ENCODE measurements around the gene KSR2. TPM values are rescaled to one million over a fixed set of nuclear protein-coding genes. Genes with fewer than 3 reads are reported as not detected.

Gene KSR2
- total and polyA plus RNA-seq, 2 of the 13 experiments (the other 11 are each of a cell fraction or from before 2014, with no cell fraction given) = 0.02 TPM; not detected in 1

DNA sequence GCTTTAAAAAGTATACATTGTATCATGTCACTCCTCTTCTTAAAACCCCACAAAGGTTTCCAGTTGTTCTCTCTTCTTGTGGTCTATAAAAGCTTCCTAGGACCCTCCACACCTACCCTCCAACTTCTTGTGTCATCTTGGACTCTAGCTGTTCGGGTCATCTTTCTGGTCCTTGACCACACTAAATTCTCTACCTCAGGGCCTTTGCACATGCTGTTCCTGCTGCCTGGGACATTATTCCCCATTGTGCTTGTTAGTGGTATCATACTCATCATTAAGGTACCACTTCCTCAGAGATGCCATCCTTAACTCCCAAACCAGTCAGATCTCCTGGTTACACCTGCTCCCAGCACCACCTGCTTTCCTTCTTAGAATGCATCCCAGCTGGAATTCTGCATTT lies 294.0 kb downstream of the KSR2 start:
- no peak overlapping the region for H3K4me3 ChIP-seq (replicated peaks in 1 of 3; ENCODE audit: insufficient read depth in 1 of 3, low read depth in 2 of 3, low read length in 3 of 3)
- CTCF ChIA-PET (ENCODE audit: low intra/inter-chr PET ratio, low total read pairs) = no interaction called here
- H3K4me1 ChIP-seq (ENCODE audit: insufficient read depth, low read length) = no peaks in the 10 kb centered on the region
- intact Hi-C loops (cut with micrococcal nuclease; ENCODE audit: unreplicated experiment) = loop anchor here (10.0 kb wide), 1 partner anchor 440 kb away; no protein-coding TSS in a partner anchor
- WGBS (ENCODE audit: low lambda C conversion rate) = 0% methylated on average over 1 of the region's 1 CpG
- no peak overlapping the region for H3K9ac ChIP-seq (ENCODE audit: insufficient read depth, low read depth, low read length)
- H2AFZ ChIP-seq (ENCODE audit: low read length) = no peak overlapping the region
- no peak for ATAC-seq
- no peak for DNase-seq (ENCODE audit: low spot score)
- no peak for FAIRE-seq
- no peak overlapping the region for H3K4me2 ChIP-seq (ENCODE audit: low read depth, low read length)
- POLR2A ChIA-PET = no interaction called here
- H4K20me1 ChIP-seq (ENCODE audit: insufficient read depth, low read length) = no peaks in the 10 kb centered on the region
- no peaks in the 10 kb centered on the region for H3K36me3 ChIP-seq (replicated peaks in 1 of 2; ENCODE audit: control insufficient read depth in 1 of 2, insufficient read depth in 2 of 2, low read length in 2 of 2)
- in situ Hi-C loops (cut with HindIII; ENCODE audit: extremely low pct_ligation_motif_present, low pct_unique_long_range_greater_than_20kb) = loop anchor here (10.0 kb wide), 1 partner anchor 310 kb away; the partner anchor contains the start of gene NOS1
- no peaks in the 10 kb centered on the region for H3K79me2 ChIP-seq (ENCODE audit: insufficient read depth, low read length)
- H3K27ac ChIP-seq (ENCODE audit: extremely low read length, insufficient read depth, low read length) = no peak overlapping the region
- H3K9me3 ChIP-seq (ENCODE audit: low read length) = no peaks in the 10 kb centered on the region
- TF ChIP-seq ZNF460 (CRISPR knock-in tag; IDR thresholded peaks at IDR 0.05; ENCODE audit: borderline replicate concordance) = no peak
- no peak for TF ChIP-seq SCMH1 (CRISPR knock-in tag; IDR thresholded peaks at IDR 0.05; ENCODE audit: borderline replicate concordance)
- no peak for TF ChIP-seq AKAP8 (CRISPR knock-in tag; IDR thresholded peaks at IDR 0.05)
- no peak for TF ChIP-seq ZSCAN25 (CRISPR knock-in tag; IDR thresholded peaks at IDR 0.05)
- no peak for TF ChIP-seq RELA (CRISPR knock-in tag; IDR thresholded peaks at IDR 0.05)
- TF ChIP-seq ZBTB7B (CRISPR knock-in tag; IDR thresholded peaks at IDR 0.05) = no peak
- TF ChIP-seq HMGXB3 (CRISPR knock-in tag; IDR thresholded peaks at IDR 0.05; ENCODE audit: borderline replicate concordance) = no peak
- no peak for TF ChIP-seq CEBPZ (IDR thresholded peaks at IDR 0.05; ENCODE audit: low read length)
- TF ChIP-seq, protein P1, sequence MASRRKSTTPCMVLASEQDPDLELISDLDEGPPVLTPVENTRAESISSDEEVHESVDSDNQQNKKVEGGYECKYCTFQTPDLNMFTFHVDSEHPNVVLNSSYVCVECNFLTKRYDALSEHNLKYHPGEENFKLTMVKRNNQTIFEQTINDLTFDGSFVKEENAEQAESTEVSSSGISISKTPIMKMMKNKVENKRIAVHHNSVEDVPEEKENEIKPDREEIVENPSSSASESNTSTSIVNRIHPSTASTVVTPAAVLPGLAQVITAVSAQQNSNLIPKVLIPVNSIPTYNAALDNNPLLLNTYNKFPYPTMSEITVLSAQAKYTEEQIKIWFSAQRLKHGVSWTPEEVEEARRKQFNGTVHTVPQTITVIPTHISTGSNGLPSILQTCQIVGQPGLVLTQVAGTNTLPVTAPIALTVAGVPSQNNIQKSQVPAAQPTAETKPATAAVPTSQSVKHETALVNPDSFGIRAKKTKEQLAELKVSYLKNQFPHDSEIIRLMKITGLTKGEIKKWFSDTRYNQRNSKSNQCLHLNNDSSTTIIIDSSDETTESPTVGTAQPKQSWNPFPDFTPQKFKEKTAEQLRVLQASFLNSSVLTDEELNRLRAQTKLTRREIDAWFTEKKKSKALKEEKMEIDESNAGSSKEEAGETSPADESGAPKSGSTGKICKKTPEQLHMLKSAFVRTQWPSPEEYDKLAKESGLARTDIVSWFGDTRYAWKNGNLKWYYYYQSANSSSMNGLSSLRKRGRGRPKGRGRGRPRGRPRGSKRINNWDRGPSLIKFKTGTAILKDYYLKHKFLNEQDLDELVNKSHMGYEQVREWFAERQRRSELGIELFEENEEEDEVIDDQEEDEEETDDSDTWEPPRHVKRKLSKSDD (CRISPR knock-in tag; IDR thresholded peaks at IDR 0.05; ENCODE audit: low read depth) = no peak
- no peak for TF ChIP-seq JDP2 (CRISPR knock-in tag; IDR thresholded peaks at IDR 0.05; ENCODE audit: borderline replicate concordance)
- no peaks in the 10 kb centered on the region; a peak in 1 of 5 replicates for H3K27me3 ChIP-seq (ENCODE audit: control insufficient read depth in 1 of 2, insufficient read depth in 2 of 2, low read length in 2 of 2)
- BruUV-seq (replicated peaks) = no TSS peak

All from HepG2 (cell line).